ENCODE measurements around the gene HSF2. TPM values are rescaled to one million over a fixed set of nuclear protein-coding genes. Genes with fewer than 3 reads are reported as not detected.

The HSF2 gene
- total RNA-seq (10 to 100 TPM; 18.3 to 34.2 (median 23.1) TPM), polyA plus RNA-seq (10 to 100 TPM; 13.1 to 38.7 TPM)
- long read RNA-seq, donor 1, transcript HSF2-202 (12 exons, 2,643 nt) = minor isoform, 29 of 75 reads
- long read RNA-seq, donor 1, transcript HSF2-201 (13 exons, 2,549 nt) = major isoform, 36 of 75 reads
- long read RNA-seq, donor 1, partial matches to known transcripts = 3 of 75 reads
- long read RNA-seq, donor 1, other reads (novel, unspliced or antisense) = 7 of 75 reads
- long read RNA-seq, donor 2, transcript HSF2-202 (12 exons, 2,643 nt) = major isoform, 87 of 171 reads
- long read RNA-seq, donor 2, transcript HSF2-201 (13 exons, 2,549 nt) = minor isoform, 73 of 171 reads
- long read RNA-seq, donor 2, partial matches to known transcripts = 6 of 171 reads
- long read RNA-seq, donor 2, other reads (novel, unspliced or antisense) = 5 of 171 reads
- long read RNA-seq, donor 3, transcript HSF2-201 (13 exons, 2,549 nt) = major isoform, 26 of 57 reads
- long read RNA-seq, donor 3, transcript HSF2-202 (12 exons, 2,643 nt) = major isoform, 26 of 57 reads
- long read RNA-seq, donor 3, partial matches to known transcripts = 1 of 57 reads
- long read RNA-seq, donor 3, other reads (novel, unspliced or antisense) = 4 of 57 reads

GRCh38 chr6:122399348-122400120 is at the start of gene HSF2:
Gene HSF2, plus strand, starts transcription at chr6:122399652. Its CDS starts 86 bp downstream, at chr6:122399738.
- 0 to 1% (median 0%) methylated on average over 38 to 82 of the region's 82 CpGs for WGBS, 4 donors
- DNase-seq (peak; percentile 97 to 98 (median 97)), ATAC-seq (peak; percentile 99 to 100 (median 100))
- Histone ChIP-seq H3K27ac (peak within 1 kb of the TSS; percentile 50 to 93 (median 86)), H3K27me3 (no peaks in the 10 kb centered on the region), H3K4me1 (peaks cover 0 to 41% (median 19%) of the 10 kb centered on the region in 12 donors), H3K4me3 (peak within 1 kb of the TSS; percentile 78 to 98 (median 94)), H3K36me3 (no peaks in the 10 kb centered on the region), H3K9me3 (no peaks in the 10 kb centered on the region)
- intact Hi-C loops (cut with DNase I) = loop anchor here (2.0 to 10.0 kb wide), 7 partner anchors 65 to 1065 kb away; partner anchors contain the start of genes SERINC1 (in 7 of the 10), GJA1 (in 1 of the 10) and TBC1D32 (in 1 of the 10)
- TF ChIP-seq CTCF (IDR thresholded peaks at IDR 0.05) (peak in 10 of 12 donors; percentile 24 to 60 (median 41)), POLR2A (IDR thresholded peaks at IDR 0.05) (no peak)

- intact Hi-C loops (cut with DNase I) = no loop called here
- no peak for TF ChIP-seq CTCF (IDR thresholded peaks at IDR 0.05)
- TF ChIP-seq POLR2A (IDR thresholded peaks at IDR 0.05) = no peak
- H3K4me3 ChIP-seq = no peak overlapping the region
- no peaks in the 10 kb centered on the region for H3K4me1 ChIP-seq
- no peaks in the 10 kb centered on the region for H3K36me3 ChIP-seq
- no peak overlapping the region for H3K27ac ChIP-seq
- H3K27me3 ChIP-seq = no peaks in the 10 kb centered on the region
- DNase-seq = no peak
- ATAC-seq = no peak
- H3K9me3 ChIP-seq = no peaks in the 10 kb centered on the region
Observed at GRCh38 chr6:122352981-122353664, 46.3 kb upstream of the HSF2 start.

- WGBS, 4 donors = 74 to 84% (median 80%) methylated on average over 11 of the region's 11 CpGs
- no peak for DNase-seq
Observed at GRCh38 chr6:122360809-122361208, 38.6 kb upstream of the HSF2 start.

More at GRCh38 chr6:122360809-122361208, 38.6 kb upstream of the HSF2 start:
- TF ChIP-seq CTCF (IDR thresholded peaks at IDR 0.05) (no peak), POLR2A (IDR thresholded peaks at IDR 0.05) (no peak)
- Histone ChIP-seq H3K4me3 (no peak overlapping the region), H3K4me1 (no peaks in the 10 kb centered on the region), H3K36me3 (no peaks in the 10 kb centered on the region), H3K27me3 (no peaks in the 10 kb centered on the region), H3K27ac (no peak overlapping the region), H3K9me3 (no peaks in the 10 kb centered on the region)
- intact Hi-C loops (cut with DNase I) = loop anchor here in 1 of 10 donors (10.0 kb wide), 1 partner anchor 1306 kb away; no protein-coding TSS in a partner anchor
- no peak for ATAC-seq

All from heart left ventricle (tissue), 16 donors.